Naive thymus-derived CD8-positive, alpha-beta T cell (primary cell): ENCODE measurements around the gene CRIP2. TPM values are rescaled to one million over a fixed set of nuclear protein-coding genes. Genes with fewer than 3 reads are reported as not detected.

ENCODE experiments used
- ATAC-seq, 2 donors: fragments of 150-1000 bp; cut with Tn5 transposase in 1 of 2; sonication (Bioruptor Pico), chemical (Tn5 transposase) in 1 of 2; 1 replicate in 1 of 2; 2 replicates in 1 of 2; pipeline ENCODE4 v1.10.0; 2021; ENCODE audit warnings: mild to moderate bottlenecking in 2 of 2, moderate library complexity in 2 of 2
- POLR2A ChIA-PET: fragments of 350-600 bp; sonication (Branson Sonifier 250); formaldehyde crosslinking; loops from one replicate; lab custom pipeline; 2021; ENCODE audit warnings: antibody characterized with exemption; lab: Charles Lee
- DNase-seq, 10 donors: peaks; one replicate each; pipeline versions ENCODE4 v3.0.0 to v3.0.0-alpha.2; 2020 to 2022
- H3K27ac Mint-ChIP-seq, 10 donors: one replicate each; pipeline ENCODE4 v1.8.0; 2020 to 2022; ENCODE audit warnings: mild to moderate bottlenecking in 10 of 10, mixed read lengths in 10 of 10, moderate library complexity in 4 of 10, inconsistent platforms in 1 of 10
- H3K27me3 Mint-ChIP-seq, 5 donors: one replicate each; pipeline ENCODE4 v1.8.0; 2021 to 2022; ENCODE audit warnings: mixed read lengths in 5 of 5
- H3K36me3 Mint-ChIP-seq, 3 donors: one replicate each; pipeline ENCODE4 v1.8.0; 2020 to 2022; ENCODE audit warnings: mixed read lengths in 3 of 3, mild to moderate bottlenecking in 2 of 3, inconsistent platforms in 1 of 3
- H3K4me1 Mint-ChIP-seq, 4 donors: one replicate each; pipeline ENCODE4 v1.8.0; 2021 to 2022; ENCODE audit warnings: mixed read lengths in 4 of 4
- H3K4me3 Mint-ChIP-seq, 10 donors: one replicate each; pipeline ENCODE4 v1.8.0; 2020 to 2022; ENCODE audit warnings: mild to moderate bottlenecking in 10 of 10, mixed read lengths in 10 of 10, moderate library complexity in 6 of 10, inconsistent platforms in 1 of 10
- H3K9me3 Mint-ChIP-seq, 9 donors: one replicate each; pipeline ENCODE4 v1.8.0; 2020 to 2022; ENCODE audit warnings: mixed read lengths in 9 of 9, mild to moderate bottlenecking in 3 of 9, inconsistent platforms in 1 of 9, moderate library complexity in 1 of 9
- polyA plus RNA-seq, 3 donors: library from polyadenylated mRNA; unstranded; fragments of 300-500 nt; fragmentation: Illumina TruSeq; gene quantifications; one replicate each; pipeline ENCODE4 v1.2.3, GENCODE V29; 2021
- total RNA-seq, 8 experiments: library from RNA in 2 of 8; stranded (reverse) in 2 of 8; gene quantifications; one replicate each; pipeline ENCODE4 v1.2.3 and lab custom pipeline; 2021 to 2026

The CRIP2 gene
- total and polyA plus RNA-seq, 5 experiments from 2014 or later = 2.2 to 86.9 (median 21.1) TPM

- Mint-ChIP-seq H3K4me1 (peaks cover 19 to 58% (median 44%) of the 10 kb centered on the region in 4 donors), H3K36me3 (no peaks in the 10 kb centered on the region), H3K27ac (peak overlapping the region; percentile 81 to 100 (median 98)), H3K27me3 (peaks cover 0 to 4% (median 0%) of the 10 kb centered on the region in 5 donors), H3K4me3 (peak overlapping the region; percentile 77 to 96 (median 88)), H3K9me3 (no peaks in the 10 kb centered on the region)
- peak in 4 of 10 donors; percentile 18 to 75 (median 32) for DNase-seq
- POLR2A ChIA-PET = interaction anchor here (1.6 to 5.3 kb wide), 5 partner anchors 9 to 90 kb away, joined by 4 to 165 read pairs (median 30); partner anchors contain the start of genes TEX22 and TMEM121
- no peak for ATAC-seq
Measured at GRCh38 chr14:105487986-105488777, 13.6 kb downstream of the CRIP2 start.

GRCh38 chr14:105488781-105489541 is 14.3 kb downstream of the CRIP2 start:
- Mint-ChIP-seq H3K27me3 (peaks cover 0 to 4% (median 0%) of the 10 kb centered on the region in 5 donors), H3K27ac (peak overlapping the region; percentile 92 to 100 (median 99)), H3K4me3 (peak overlapping the region; percentile 81 to 96 (median 90)), H3K36me3 (no peaks in the 10 kb centered on the region), H3K9me3 (no peaks in the 10 kb centered on the region), H3K4me1 (peaks cover 19 to 54% (median 44%) of the 10 kb centered on the region in 4 donors)
- POLR2A ChIA-PET = interaction anchor here (0.6 to 5.3 kb wide), 18 partner anchors 10 to 736 kb away, joined by 3 to 165 read pairs (median 4); partner anchors contain the start of genes PACS2, SIVA1, TEX22 and TMEM121
- DNase-seq (peak in 2 of 10 donors; percentile 11 to 13), ATAC-seq (no peak)

GRCh38 chr14:105489542-105490266 is 15.1 kb downstream of the CRIP2 start:
- Mint-ChIP-seq H3K4me3 (peak overlapping the region; percentile 81 to 96 (median 90)), H3K4me1 (peaks cover 13 to 47% (median 37%) of the 10 kb centered on the region in 4 donors), H3K27me3 (peaks cover 0 to 4% (median 0%) of the 10 kb centered on the region in 5 donors), H3K9me3 (no peaks in the 10 kb centered on the region), H3K36me3 (no peaks in the 10 kb centered on the region), H3K27ac (peak overlapping the region; percentile 92 to 100 (median 99))
- DNase-seq (peak; percentile 78 to 94 (median 88)), ATAC-seq (peak; percentile 10 to 12)
- POLR2A ChIA-PET = interaction anchor here (0.6 to 5.3 kb wide), 27 partner anchors 10 to 737 kb away, joined by 3 to 165 read pairs (median 4); partner anchors contain the start of genes BRF1, PACS2, SIVA1 and TEX22

- H3K4me3 Mint-ChIP-seq = peak overlapping the region in 7 of 10 donors; percentile 81 to 96 (median 90)
- peaks cover 13 to 41% (median 32%) of the 10 kb centered on the region in 4 donors for H3K4me1 Mint-ChIP-seq
- H3K9me3 Mint-ChIP-seq = no peaks in the 10 kb centered on the region
- no peaks in the 10 kb centered on the region for H3K36me3 Mint-ChIP-seq
- H3K27me3 Mint-ChIP-seq = peaks cover 0 to 4% (median 0%) of the 10 kb centered on the region in 5 donors
- POLR2A ChIA-PET = interaction anchor here (0.7 to 5.3 kb wide), 19 partner anchors 11 to 738 kb away, joined by 3 to 165 read pairs (median 4); partner anchors contain the start of genes BRF1, PACS2, SIVA1 and TEX22
- ATAC-seq (peak in 1 of 2 donors; percentile 3), DNase-seq (no peak)
- H3K27ac Mint-ChIP-seq = peak overlapping the region in 8 of 10 donors; percentile 93 to 100 (median 99)
Measured at GRCh38 chr14:105490267-105490571, 15.6 kb downstream of the CRIP2 start.

GRCh38 chr14:105490572-105491365 is 16.1 kb downstream of the CRIP2 start, which contains the start of gene TEDC1:
TSS of gene TEDC1 (plus strand) at chr14:105491246. CDS start at chr14:105491376, 130 bp downstream.
- Mint-ChIP-seq H3K36me3 (no peaks in the 10 kb centered on the region), H3K4me1 (peaks cover 10 to 36% (median 28%) of the 10 kb centered on the region in 4 donors)

GRCh38 chr14:105491366-105491973 is 16.8 kb downstream of the CRIP2 start:
- Mint-ChIP-seq H3K4me1 (peaks cover 10 to 32% (median 24%) of the 10 kb centered on the region in 4 donors), H3K4me3 (peak overlapping the region; percentile 77 to 94 (median 87)), H3K27me3 (peaks cover 0 to 4% (median 0%) of the 10 kb centered on the region in 5 donors), H3K9me3 (no peaks in the 10 kb centered on the region), H3K36me3 (no peaks in the 10 kb centered on the region), H3K27ac (peak overlapping the region; percentile 78 to 99 (median 96))
- DNase-seq (peak; percentile 75 to 88 (median 79)), ATAC-seq (peak; percentile 9 to 16)
- POLR2A ChIA-PET = interaction anchor here (1.5 to 5.3 kb wide), 6 partner anchors 12 to 177 kb away, joined by 5 to 165 read pairs (median 30); partner anchors contain the start of genes PACS2, TEX22 and TMEM121

More at GRCh38 chr14:105490572-105491365, 16.1 kb downstream of the CRIP2 start, which contains the start of gene TEDC1:
- ATAC-seq = peak; percentile 64 to 73
- Mint-ChIP-seq H3K27ac (peak within 1 kb of the TSS; percentile 87 to 100 (median 99)), H3K4me3 (peak within 1 kb of the TSS; percentile 81 to 96 (median 88)), H3K27me3 (peaks cover 0 to 4% (median 0%) of the 10 kb centered on the region in 5 donors), H3K9me3 (no peaks in the 10 kb centered on the region)
- POLR2A ChIA-PET = interaction anchor here (0.9 to 5.3 kb wide), 16 partner anchors 11 to 738 kb away, joined by 3 to 165 read pairs (median 6); partner anchors contain the start of genes BRF1, PACS2, SIVA1 and TEX22
- peak; percentile 95 to 100 (median 99) for DNase-seq

- POLR2A ChIA-PET = interaction anchor here (0.9 to 5.3 kb wide), 6 partner anchors 13 to 178 kb away, joined by 3 to 165 read pairs (median 30); partner anchors contain the start of genes PACS2, TEX22 and TMEM121
- peak in 2 of 10 donors; percentile 10 to 60 for DNase-seq
Measured at GRCh38 chr14:105492031-105492970, 17.7 kb downstream of the CRIP2 start.

GRCh38 chr14:105492971-105493871 is 18.6 kb downstream of the CRIP2 start:
- Mint-ChIP-seq H3K4me1 (peaks cover 7 to 23% (median 16%) of the 10 kb centered on the region in 4 donors), H3K4me3 (peak overlapping the region in 7 of 10 donors; percentile 14 to 68 (median 32)), H3K27me3 (peaks cover 0 to 4% (median 0%) of the 10 kb centered on the region in 5 donors), H3K36me3 (peaks cover 0 to under 1% (median 0%) of the 10 kb centered on the region in 3 donors), H3K9me3 (no peaks in the 10 kb centered on the region), H3K27ac (peak overlapping the region in 3 of 10 donors; percentile 62 to 82 (median 68))
- ATAC-seq = no peak
- DNase-seq = peak in 2 of 10 donors; percentile 4 to 62
- POLR2A ChIA-PET = interaction anchor here (0.9 to 5.3 kb wide), 4 partner anchors 14 to 179 kb away, joined by 3 to 165 read pairs (median 18); partner anchors contain the start of genes PACS2 and TMEM121

More at GRCh38 chr14:105492031-105492970, 17.7 kb downstream of the CRIP2 start:
- Mint-ChIP-seq H3K27ac (peak overlapping the region; percentile 78 to 98 (median 93)), H3K9me3 (no peaks in the 10 kb centered on the region), H3K4me1 (peaks cover 10 to 32% (median 21%) of the 10 kb centered on the region in 4 donors), H3K4me3 (peak overlapping the region; percentile 77 to 90 (median 83)), H3K36me3 (no peaks in the 10 kb centered on the region), H3K27me3 (peaks cover 0 to 4% (median 0%) of the 10 kb centered on the region in 5 donors)
- ATAC-seq = no peak
